Retina (tissue), 1 donor: Measurements from ENCODE around the gene GON7.
"Not testable (repeated sequence)": the region's sequence is repeated elsewhere in the genome, so short reads cannot be mapped to it uniquely, and the experiment has no call there.

Experiments used
- DNase-seq: peaks from one replicate; pipeline ENCODE4 v3.0.0-alpha.2; 2016

GON7 gene

GRCh38 chr14:93199031-93199430, 7.8 kb downstream of the GON7 start:
- DNase-seq: no peak

GRCh38 chr14:93195316-93195999, 11.4 kb downstream of the GON7 start:
- no peak for DNase-seq

GRCh38 chr14:93186956-93187355, 19.9 kb downstream of the GON7 start:
- no peak for DNase-seq

- no peak for DNase-seq
Observed at GRCh38 chr14:93186466-93186865, 20.4 kb downstream of the GON7 start.

- peak; percentile 63 for DNase-seq
Observed at GRCh38 chr14:93185349-93185720, 21.5 kb downstream of the GON7 start.

- peak; percentile 96 for DNase-seq
Observed at GRCh38 chr14:93184391-93185348, 22.2 kb downstream of the GON7 start, which contains the start of the genes LYSET and MOAP1. Gene LYSET, plus strand, starts transcription at chr14:93185317. Its CDS starts 89 bp downstream, at chr14:93185406. Gene MOAP1, minus strand, starts transcription at chr14:93184897. Its CDS starts 655 bp downstream, at chr14:93184242.

- DNase-seq: no peak
Observed at GRCh38 chr14:93183596-93184317, 23.1 kb downstream of the GON7 start.

GRCh38 chr14:93175492-93175891, 31.4 kb downstream of the GON7 start:
- DNase-seq: no peak

GRCh38 chr14:93174731-93175130, 32.1 kb downstream of the GON7 start:
- DNase-seq: not testable (repeated sequence)

- peak; percentile 27 for DNase-seq
Observed at GRCh38 chr14:93173943-93174395, 32.9 kb downstream of the GON7 start.

GRCh38 chr14:93171376-93171775, 35.5 kb downstream of the GON7 start:
- DNase-seq: no peak

- DNase-seq: not testable (repeated sequence)
Observed at GRCh38 chr14:93170141-93170540, 36.7 kb downstream of the GON7 start.

GRCh38 chr14:93169619-93170018, 37.2 kb downstream of the GON7 start:
- DNase-seq: not testable (repeated sequence)

- DNase-seq: not testable (repeated sequence)
Observed at GRCh38 chr14:93168610-93169009, 38.3 kb downstream of the GON7 start.

GRCh38 chr14:93165271-93166265, 41.3 kb downstream of the GON7 start:
- not testable (repeated sequence) for DNase-seq

- DNase-seq: no peak
Observed at GRCh38 chr14:93163564-93163963, 43.3 kb downstream of the GON7 start.

GRCh38 chr14:93161411-93161940, 45.4 kb downstream of the GON7 start:
- DNase-seq: no peak

GRCh38 chr14:93160353-93160801, 46.5 kb downstream of the GON7 start:
- no peak for DNase-seq

- not testable (repeated sequence) for DNase-seq
Observed at GRCh38 chr14:93159625-93160352, 47.1 kb downstream of the GON7 start.

GRCh38 chr14:93158349-93158748, 48.5 kb downstream of the GON7 start:
- not testable (repeated sequence) for DNase-seq
